Astrocyte (in vitro differentiated cells and primary cell): ENCODE measurements around the gene KRT9. TPM values are rescaled to one million over a fixed set of nuclear protein-coding genes. Genes with fewer than 3 reads are reported as not detected.

Source experiments
- DNase-seq: peaks from one replicate; pipeline ENCODE4 v3.0.0-alpha.2; 2010; ENCODE audit warnings: low read depth
- FAIRE-seq: peaks from 2 replicates; lab custom pipeline; 2011; peaks lifted over from hg19 to GRCh38; lab: Jason Lieb, UNC
- H2AFZ ChIP-seq: 2 replicates; pipeline ENCODE4 v1.6.0; 2012; ENCODE audit warnings: low read depth, low read length, inconsistent platforms
- H3K27ac ChIP-seq: 2 replicates; pipeline ENCODE4 v1.5.1; 2011; ENCODE audit warnings: low read depth, low read length, inconsistent platforms
- H3K27me3 ChIP-seq: 2 replicates; pipeline ENCODE4 v1.6.0; 2011; ENCODE audit warnings: low read length, inconsistent platforms; ENCODE audit not compliant: insufficient read depth
- H3K36me3 ChIP-seq: 2 replicates; pipeline ENCODE4 v1.5.1; 2011; ENCODE audit warnings: low read length, inconsistent platforms; ENCODE audit not compliant: insufficient read depth
- H3K4me1 ChIP-seq: 2 replicates; pipeline ENCODE4 v1.5.1; 2011; ENCODE audit warnings: low read length, inconsistent platforms; ENCODE audit not compliant: insufficient read depth
- H3K4me2 ChIP-seq: 2 replicates; pipeline ENCODE4 v1.6.0; 2012; ENCODE audit warnings: low read length, inconsistent platforms
- H3K4me3 ChIP-seq: 2 replicates; pipeline ENCODE4 v1.5.1; 2011; ENCODE audit warnings: low read depth, mild to moderate bottlenecking, low read length, inconsistent platforms; ENCODE audit not compliant: insufficient read depth
- H3K79me2 ChIP-seq: 2 replicates; pipeline ENCODE4 v1.6.0; 2012; ENCODE audit warnings: mild to moderate bottlenecking, low read length, inconsistent platforms; ENCODE audit not compliant: insufficient read depth
- H3K9ac ChIP-seq: 2 replicates; pipeline ENCODE4 v1.6.0; 2012; ENCODE audit warnings: mild to moderate bottlenecking, low read length, inconsistent platforms
- H3K9me3 ChIP-seq: 2 replicates; pipeline ENCODE4 v1.5.1; 2012; ENCODE audit warnings: low read depth, mild to moderate bottlenecking, low read length, inconsistent platforms; ENCODE audit not compliant: insufficient read depth
- H4K20me1 ChIP-seq: 2 replicates; pipeline ENCODE4 v1.6.0; 2012; ENCODE audit warnings: low read length, inconsistent platforms; ENCODE audit not compliant: insufficient read depth
- H3K27ac Mint-ChIP-seq: one replicate; pipeline ENCODE4 v1.8.0; 2021; ENCODE audit warnings: mild to moderate bottlenecking, mixed read lengths; ENCODE audit not compliant: unreplicated experiment
- H3K27me3 Mint-ChIP-seq: one replicate; pipeline ENCODE4 v1.8.0; 2021; ENCODE audit warnings: low read depth, mixed read lengths; ENCODE audit not compliant: unreplicated experiment
- H3K36me3 Mint-ChIP-seq: one replicate; pipeline ENCODE4 v1.8.0; 2021; ENCODE audit warnings: low read depth, mixed read lengths; ENCODE audit not compliant: unreplicated experiment
- H3K4me1 Mint-ChIP-seq: one replicate; pipeline ENCODE4 v1.8.0; 2021; ENCODE audit warnings: low read depth, mixed read lengths; ENCODE audit not compliant: unreplicated experiment
- H3K4me3 Mint-ChIP-seq: one replicate; pipeline ENCODE4 v1.8.0; 2021; ENCODE audit warnings: mild to moderate bottlenecking, moderate library complexity, mixed read lengths; ENCODE audit not compliant: unreplicated experiment
- H3K9me3 Mint-ChIP-seq: one replicate; pipeline ENCODE4 v1.8.0; 2021; ENCODE audit warnings: mild to moderate bottlenecking, mixed read lengths; ENCODE audit not compliant: unreplicated experiment
- EZH2 ChIP-seq: IDR thresholded peaks from 2 replicates; pipeline ENCODE4 v1.6.1; 2012; ENCODE audit warnings: mild to moderate bottlenecking, low read length, inconsistent platforms; ENCODE audit not compliant: insufficient read depth
- total RNA-seq: library from RNA; stranded (reverse); gene quantifications from 2 replicates; pipeline ENCODE4 v1.2.1, GENCODE V29; 2021
- TF ChIP-seq, protein P1 (sequence below): IDR thresholded peaks from 2 replicates; pipeline ENCODE4 v1.5.1; 2011; ENCODE audit warnings: low read depth, mild to moderate bottlenecking, inconsistent platforms, low read length, moderate library complexity; ENCODE audit not compliant: insufficient read depth

Gene KRT9
- total RNA-seq, 1 donor from 2014 or later: 0.09 TPM

DNA sequence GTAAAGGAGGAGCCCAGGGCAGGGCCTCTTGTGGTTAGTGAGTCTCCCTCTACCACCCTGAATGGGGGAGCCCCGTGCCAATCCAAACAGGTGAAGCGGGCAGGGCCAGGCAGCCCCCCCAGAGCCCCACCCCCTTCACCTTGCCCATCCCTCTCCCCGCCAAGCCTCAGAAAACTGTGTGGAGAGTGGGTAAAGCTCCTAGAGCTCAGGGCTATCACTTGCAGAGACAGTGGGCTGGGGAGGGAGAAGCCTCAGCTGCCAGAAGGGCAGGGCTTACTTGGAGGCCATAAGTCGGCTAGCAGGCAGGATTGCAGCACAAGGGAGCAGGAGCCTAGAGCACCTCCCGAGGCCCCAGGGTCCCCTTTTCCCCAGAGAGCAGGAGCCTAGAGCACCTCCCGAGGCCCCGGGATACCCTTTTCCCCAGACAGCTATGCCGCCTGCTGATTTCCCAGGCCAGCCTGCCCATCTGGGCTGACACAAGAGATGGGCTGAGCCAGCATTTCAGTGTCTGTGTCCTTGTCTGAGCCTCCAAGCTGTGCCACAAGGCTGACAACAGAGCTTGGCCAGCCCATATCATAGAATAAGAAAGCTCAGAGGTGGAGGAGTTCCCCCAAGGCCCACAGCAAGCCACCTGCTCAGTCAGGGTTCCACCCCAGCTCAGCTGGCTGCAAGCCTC, 21.6 kb upstream of the KRT9 start:
- no peak overlapping the region for H2AFZ ChIP-seq
- no peak for DNase-seq
- no peak for TF ChIP-seq EZH2
- TF ChIP-seq, protein P1, sequence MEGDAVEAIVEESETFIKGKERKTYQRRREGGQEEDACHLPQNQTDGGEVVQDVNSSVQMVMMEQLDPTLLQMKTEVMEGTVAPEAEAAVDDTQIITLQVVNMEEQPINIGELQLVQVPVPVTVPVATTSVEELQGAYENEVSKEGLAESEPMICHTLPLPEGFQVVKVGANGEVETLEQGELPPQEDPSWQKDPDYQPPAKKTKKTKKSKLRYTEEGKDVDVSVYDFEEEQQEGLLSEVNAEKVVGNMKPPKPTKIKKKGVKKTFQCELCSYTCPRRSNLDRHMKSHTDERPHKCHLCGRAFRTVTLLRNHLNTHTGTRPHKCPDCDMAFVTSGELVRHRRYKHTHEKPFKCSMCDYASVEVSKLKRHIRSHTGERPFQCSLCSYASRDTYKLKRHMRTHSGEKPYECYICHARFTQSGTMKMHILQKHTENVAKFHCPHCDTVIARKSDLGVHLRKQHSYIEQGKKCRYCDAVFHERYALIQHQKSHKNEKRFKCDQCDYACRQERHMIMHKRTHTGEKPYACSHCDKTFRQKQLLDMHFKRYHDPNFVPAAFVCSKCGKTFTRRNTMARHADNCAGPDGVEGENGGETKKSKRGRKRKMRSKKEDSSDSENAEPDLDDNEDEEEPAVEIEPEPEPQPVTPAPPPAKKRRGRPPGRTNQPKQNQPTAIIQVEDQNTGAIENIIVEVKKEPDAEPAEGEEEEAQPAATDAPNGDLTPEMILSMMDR: no peak
- peaks cover 18% of the 10 kb centered on the region for H3K27me3 ChIP-seq
- no peak overlapping the region for H3K9ac ChIP-seq
- no peaks in the 10 kb centered on the region for H3K36me3 ChIP-seq
- Mint-ChIP-seq H3K4me1 (no peaks in the 10 kb centered on the region), H3K27me3 (peaks cover 26% of the 10 kb centered on the region), H3K4me3 (no peak overlapping the region), H3K9me3 (peaks cover 2% of the 10 kb centered on the region), H3K27ac (no peak overlapping the region), H3K36me3 (peaks cover 4% of the 10 kb centered on the region)
- no peak overlapping the region for H3K4me2 ChIP-seq
- H3K27ac ChIP-seq: no peak overlapping the region
- H3K4me1 ChIP-seq: no peaks in the 10 kb centered on the region
- H3K4me3 ChIP-seq: no peak overlapping the region
- no peak for FAIRE-seq
- no peaks in the 10 kb centered on the region for H3K9me3 ChIP-seq
- no peaks in the 10 kb centered on the region for H3K79me2 ChIP-seq
- H4K20me1 ChIP-seq: no peaks in the 10 kb centered on the region

DNA sequence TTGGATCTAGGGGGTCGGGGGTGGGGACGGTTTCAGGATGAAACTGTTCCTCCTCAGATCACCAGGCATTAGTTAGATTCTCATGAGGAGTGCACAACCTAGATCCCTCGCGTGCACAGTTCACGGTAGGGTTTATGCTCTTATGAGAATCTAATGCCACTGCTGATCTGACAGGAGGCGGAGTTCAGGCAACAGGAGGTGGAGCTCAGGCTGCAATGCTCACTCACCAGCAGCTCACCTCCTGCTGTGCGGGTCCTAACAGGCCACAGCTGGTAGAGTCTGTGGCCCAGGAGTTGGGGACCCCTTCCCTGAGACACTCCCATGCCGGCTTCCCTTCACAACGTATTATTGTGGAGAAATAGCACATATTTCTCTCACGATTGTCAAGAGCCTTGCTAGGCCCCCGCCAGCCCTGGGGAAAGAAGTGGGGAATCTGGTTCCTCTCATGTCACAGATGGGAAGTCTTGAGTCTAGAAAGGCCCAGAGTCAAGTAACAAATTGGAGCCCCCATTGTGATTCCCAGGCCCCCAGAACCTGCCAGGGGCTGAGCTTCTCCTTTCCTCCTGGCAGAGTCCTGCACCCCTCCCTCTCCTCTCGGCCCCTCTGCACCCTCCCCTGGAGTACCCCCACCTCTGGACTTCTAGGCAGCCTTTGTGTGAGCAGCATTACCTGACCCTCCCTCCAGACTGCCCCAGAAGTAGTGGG, 20.9 kb upstream of the KRT9 start:
- Histone ChIP-seq H3K9me3 (no peaks in the 10 kb centered on the region), H3K79me2 (no peaks in the 10 kb centered on the region), H3K4me1 (no peaks in the 10 kb centered on the region), H3K27me3 (peaks cover 18% of the 10 kb centered on the region), H2AFZ (no peak overlapping the region), H3K36me3 (no peaks in the 10 kb centered on the region), H3K4me3 (no peak overlapping the region), H3K4me2 (no peak overlapping the region), H3K27ac (no peak overlapping the region), H3K9ac (no peak overlapping the region), H4K20me1 (no peaks in the 10 kb centered on the region)
- DNase-seq (no peak), FAIRE-seq (no peak)
- H3K9me3 Mint-ChIP-seq: peaks cover 2% of the 10 kb centered on the region
- H3K4me3 Mint-ChIP-seq: no peak overlapping the region
- H3K36me3 Mint-ChIP-seq: peaks cover 4% of the 10 kb centered on the region
- H3K27ac Mint-ChIP-seq: no peak overlapping the region
- H3K4me1 Mint-ChIP-seq: no peaks in the 10 kb centered on the region
- peaks cover 26% of the 10 kb centered on the region for H3K27me3 Mint-ChIP-seq
- no peak for TF ChIP-seq EZH2
- TF ChIP-seq, protein P1: no peak

DNA sequence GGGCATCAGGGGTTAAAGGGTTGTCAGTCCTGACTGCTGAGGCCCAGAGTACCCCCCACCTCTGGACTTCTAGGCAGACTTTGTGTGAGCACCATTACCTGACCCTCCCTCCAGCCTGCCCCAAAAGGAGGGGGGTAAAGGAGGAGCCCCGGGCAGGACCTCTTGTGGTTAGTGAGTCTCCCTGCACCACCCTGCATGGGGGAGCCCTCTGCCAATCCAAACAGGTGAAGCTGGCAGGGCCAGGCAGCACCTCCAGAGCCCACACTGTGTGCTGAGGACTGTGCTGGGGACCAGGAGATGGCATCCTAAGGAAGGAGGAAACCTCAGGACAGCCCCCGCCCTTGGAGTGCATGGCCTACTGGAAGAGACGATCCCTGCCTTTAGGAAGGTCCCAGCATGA, 17.4 kb upstream of the KRT9 start:
- Mint-ChIP-seq H3K27me3 (peaks cover 26% of the 10 kb centered on the region), H3K9me3 (peaks cover 2% of the 10 kb centered on the region), H3K4me3 (no peak overlapping the region), H3K36me3 (peaks cover 4% of the 10 kb centered on the region), H3K4me1 (no peaks in the 10 kb centered on the region), H3K27ac (no peak overlapping the region)
- no peak overlapping the region for H3K4me3 ChIP-seq
- no peak overlapping the region for H2AFZ ChIP-seq
- no peaks in the 10 kb centered on the region for H4K20me1 ChIP-seq
- H3K9ac ChIP-seq: no peak overlapping the region
- no peak for FAIRE-seq
- H3K27me3 ChIP-seq: peaks cover 14% of the 10 kb centered on the region
- H3K79me2 ChIP-seq: no peaks in the 10 kb centered on the region
- no peak for DNase-seq
- no peak overlapping the region for H3K27ac ChIP-seq
- TF ChIP-seq, protein P1: no peak
- TF ChIP-seq EZH2: no peak
- no peak overlapping the region for H3K4me2 ChIP-seq
- H3K4me1 ChIP-seq: no peaks in the 10 kb centered on the region
- H3K9me3 ChIP-seq: no peaks in the 10 kb centered on the region
- no peaks in the 10 kb centered on the region for H3K36me3 ChIP-seq
